Tibial nerve (tissue), 4 donors: ENCODE measurements around the gene URM1. TPM values are rescaled to one million over a fixed set of nuclear protein-coding genes. Genes with fewer than 3 reads are reported as not detected.

ENCODE experiments used
- DNase-seq, 2 donors: peaks; one replicate each; pipeline ENCODE4 v3.0.0-alpha.2; 2019; ENCODE audit warnings: low spot score in 2 of 2
- H3K27ac ChIP-seq, 4 donors: fragments of 200-600 bp; sonication (generic) in 3 of 4; one replicate each; pipeline ENCODE4 v1.5.1; 2017 to 2019; ENCODE audit warnings: mild to moderate bottlenecking in 1 of 4
- H3K27me3 ChIP-seq, 2 donors: fragments of 200-600 bp; sonication (generic) in 1 of 2; one replicate each; pipeline versions ENCODE4 v1.5.1 to v1.6.0; 2017 to 2019
- H3K36me3 ChIP-seq, 3 donors: fragments of 200-600 bp; sonication (generic); one replicate each; pipeline ENCODE4 v1.5.1; 2018 to 2019
- H3K4me1 ChIP-seq, 4 donors: fragments of 200-600 bp; sonication (generic) in 3 of 4; one replicate each; pipeline ENCODE4 v1.5.1; 2017 to 2019
- H3K4me3 ChIP-seq, 4 donors: fragments of 200-600 bp; sonication (generic) in 3 of 4; one replicate each; pipeline ENCODE4 v1.5.1; 2017 to 2019; ENCODE audit warnings: mild to moderate bottlenecking in 1 of 4, moderate library complexity in 1 of 4
- H3K9me3 ChIP-seq, 4 donors: fragments of 200-600 bp; sonication (generic) in 3 of 4; one replicate each; pipeline ENCODE4 v1.5.1; 2017 to 2019
- EP300 ChIP-seq, 2 donors: sonication (generic); formaldehyde crosslinking; IDR thresholded peaks; one replicate each; pipeline ENCODE4 v1.6.1; 2017; ENCODE audit warnings: antibody characterized with exemption in 2 of 2, mild to moderate bottlenecking in 1 of 2
- POLR2A ChIP-seq, 2 donors: fragments of 450-650 bp; IDR thresholded peaks; one replicate each; pipeline ENCODE4 v1.6.1; 2017; ENCODE audit warnings: antibody characterized with exemption in 2 of 2, mild to moderate bottlenecking in 2 of 2, moderate library complexity in 2 of 2
- WGBS, 2 donors: methylation state at CpG; one replicate each; pipeline ENCODE4 v1.1.5; 2018; 5-methylcytosine and 5-hydroxymethylcytosine counted together
- total RNA-seq, 4 donors: library from RNA; depleted of rRNA; stranded (reverse); fragments of >200 nt; gene quantifications; one replicate each; pipeline ENCODE4 v1.1.0, GENCODE V29; 2016
- TF ChIP-seq, protein P1 (sequence below), 5 experiments: fragments of 200-600 bp in 3 of 5; fragments of 450-650 bp in 2 of 5; sonication (generic) in 3 of 5; IDR thresholded peaks; one replicate each; pipeline ENCODE4 v1.5.1; 2016 to 2019; ENCODE audit warnings: antibody characterized with exemption in 5 of 5, mild to moderate bottlenecking in 3 of 5, moderate library complexity in 2 of 5

URM1 gene
- total RNA-seq, 4 donors from 2014 or later: 18.1 to 25.5 (median 23.2) TPM

GRCh38 chr9:128341435-128341849, 29.7 kb upstream of the URM1 start:
- Histone ChIP-seq H3K4me1 (peaks cover 0 to 19% (median 10%) of the 10 kb centered on the region in 4 donors), H3K36me3 (peaks cover 0 to 39% (median 10%) of the 10 kb centered on the region in 3 donors), H3K4me3 (peak overlapping the region; percentile 78 to 92 (median 88)), H3K27ac (peak overlapping the region in 2 of 4 donors; percentile 80 to 82), H3K27me3 (no peaks in the 10 kb centered on the region), H3K9me3 (no peaks in the 10 kb centered on the region)
- TF ChIP-seq, protein P1, sequence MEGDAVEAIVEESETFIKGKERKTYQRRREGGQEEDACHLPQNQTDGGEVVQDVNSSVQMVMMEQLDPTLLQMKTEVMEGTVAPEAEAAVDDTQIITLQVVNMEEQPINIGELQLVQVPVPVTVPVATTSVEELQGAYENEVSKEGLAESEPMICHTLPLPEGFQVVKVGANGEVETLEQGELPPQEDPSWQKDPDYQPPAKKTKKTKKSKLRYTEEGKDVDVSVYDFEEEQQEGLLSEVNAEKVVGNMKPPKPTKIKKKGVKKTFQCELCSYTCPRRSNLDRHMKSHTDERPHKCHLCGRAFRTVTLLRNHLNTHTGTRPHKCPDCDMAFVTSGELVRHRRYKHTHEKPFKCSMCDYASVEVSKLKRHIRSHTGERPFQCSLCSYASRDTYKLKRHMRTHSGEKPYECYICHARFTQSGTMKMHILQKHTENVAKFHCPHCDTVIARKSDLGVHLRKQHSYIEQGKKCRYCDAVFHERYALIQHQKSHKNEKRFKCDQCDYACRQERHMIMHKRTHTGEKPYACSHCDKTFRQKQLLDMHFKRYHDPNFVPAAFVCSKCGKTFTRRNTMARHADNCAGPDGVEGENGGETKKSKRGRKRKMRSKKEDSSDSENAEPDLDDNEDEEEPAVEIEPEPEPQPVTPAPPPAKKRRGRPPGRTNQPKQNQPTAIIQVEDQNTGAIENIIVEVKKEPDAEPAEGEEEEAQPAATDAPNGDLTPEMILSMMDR (IDR thresholded peaks at IDR 0.05): peak; percentile 46 to 63 (median 58)
- TF ChIP-seq EP300 (IDR thresholded peaks at IDR 0.05): no peak
- no peak for TF ChIP-seq POLR2A (IDR thresholded peaks at IDR 0.05)
- DNase-seq: peak in 1 of 2 donors; percentile 65
- 33 to 38% methylated on average over 13 of the region's 13 CpGs for WGBS, 2 donors

DNA sequence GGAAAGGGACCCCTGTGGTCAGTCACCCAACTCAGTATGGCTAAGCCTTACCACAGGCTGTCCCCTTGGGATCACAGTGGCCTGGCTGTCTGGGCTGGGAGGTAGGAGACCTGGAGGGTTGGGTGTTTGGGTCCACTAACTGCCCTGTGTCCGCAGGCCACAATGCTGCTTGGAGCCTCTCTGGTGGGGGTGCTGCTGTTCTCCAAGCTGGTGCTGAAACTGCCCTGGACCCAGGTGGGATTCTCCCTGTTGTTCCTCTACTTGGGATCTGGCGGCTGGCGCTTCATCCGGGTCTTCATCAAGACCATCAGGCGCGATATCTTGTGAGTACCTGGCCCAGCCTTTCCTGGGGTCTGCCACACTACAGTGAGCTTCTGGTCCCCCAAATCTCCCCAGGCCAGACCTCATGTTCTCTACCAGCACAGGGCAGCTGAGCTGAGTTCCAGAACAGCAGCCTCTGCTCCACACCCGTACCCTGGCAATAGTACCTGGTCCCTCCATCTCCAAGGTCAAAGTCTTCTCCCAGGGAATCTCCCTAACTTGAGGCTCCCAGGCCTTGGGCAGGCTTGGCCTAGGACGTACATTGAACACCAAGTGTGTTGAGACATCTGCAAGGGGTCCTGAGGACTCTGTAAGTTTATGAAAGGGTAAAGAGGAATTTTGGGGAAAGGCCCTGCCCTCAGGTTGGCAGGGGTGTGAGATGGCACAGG, 28.0 kb upstream of the URM1 start:
- Histone ChIP-seq H3K9me3 (no peaks in the 10 kb centered on the region), H3K4me1 (peaks cover 0 to 19% (median 10%) of the 10 kb centered on the region in 4 donors), H3K36me3 (peaks cover 0 to 55% (median 13%) of the 10 kb centered on the region in 3 donors), H3K4me3 (no peak overlapping the region), H3K27me3 (no peaks in the 10 kb centered on the region), H3K27ac (no peak overlapping the region)
- no peak for DNase-seq
- TF ChIP-seq EP300 (IDR thresholded peaks at IDR 0.05): no peak
- 95% methylated on average over 7 to 8 of the region's 8 CpGs for WGBS, 2 donors

DNA sequence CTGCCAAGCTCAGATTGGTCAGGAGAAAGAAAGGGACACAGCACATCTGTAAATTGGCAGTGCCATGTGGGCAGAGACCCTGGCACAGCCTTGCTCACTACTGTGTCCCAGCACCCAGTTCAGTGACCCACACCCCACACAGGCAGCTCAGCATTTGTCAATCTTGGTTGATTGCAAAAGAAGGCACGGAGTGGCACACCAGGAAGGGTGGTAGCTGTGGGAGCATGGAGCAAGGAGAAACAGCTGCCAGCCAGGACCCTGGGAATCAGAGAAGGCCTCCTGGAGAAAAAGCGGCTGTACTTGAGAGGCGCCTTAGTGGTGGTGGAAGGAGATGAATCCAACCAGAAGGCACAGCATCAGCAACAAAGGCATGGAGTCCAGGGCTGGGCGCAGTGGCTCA, 27.3 kb upstream of the URM1 start:
- 93 to 98% methylated on average over 4 of the region's 4 CpGs for WGBS, 2 donors
- H3K27me3 ChIP-seq: no peaks in the 10 kb centered on the region
- TF ChIP-seq POLR2A (IDR thresholded peaks at IDR 0.05) (no peak), EP300 (IDR thresholded peaks at IDR 0.05) (no peak)
- TF ChIP-seq, protein P1 (IDR thresholded peaks at IDR 0.05): no peak

DNA sequence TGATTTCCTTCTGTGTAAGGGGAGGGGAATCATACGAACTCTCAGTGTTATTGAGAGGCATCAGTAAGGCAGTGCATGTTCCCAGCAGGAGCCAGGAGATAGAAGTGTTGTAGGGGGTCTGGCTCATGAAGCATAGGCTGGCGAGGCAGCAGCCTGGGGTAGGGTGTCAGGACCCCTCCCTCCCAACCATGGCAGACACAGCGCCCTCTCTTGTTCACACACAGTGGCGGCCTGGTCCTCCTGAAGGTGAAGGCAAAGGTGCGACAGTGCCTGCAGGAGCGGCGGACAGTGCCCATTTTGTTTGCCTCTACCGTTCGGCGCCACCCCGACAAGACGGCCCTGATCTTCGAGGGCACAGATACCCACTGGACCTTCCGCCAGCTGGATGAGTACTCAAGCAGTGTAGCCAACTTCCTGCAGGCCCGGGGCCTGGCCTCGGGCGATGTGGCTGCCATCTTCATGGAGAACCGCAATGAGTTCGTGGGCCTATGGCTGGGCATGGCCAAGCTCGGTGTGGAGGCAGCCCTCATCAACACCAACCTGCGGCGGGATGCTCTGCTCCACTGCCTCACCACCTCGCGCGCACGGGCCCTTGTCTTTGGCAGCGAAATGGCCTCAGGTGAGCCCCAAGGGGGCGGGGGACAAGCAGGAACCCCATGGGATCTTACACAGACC, 26.1 kb upstream of the URM1 start:
- H3K4me3 ChIP-seq: no peak overlapping the region
- peaks cover 0 to 14% (median 6%) of the 10 kb centered on the region in 4 donors for H3K4me1 ChIP-seq
- DNase-seq: no peak
- 92 to 94% methylated on average over 27 to 28 of the region's 28 CpGs for WGBS, 2 donors
- H3K27me3 ChIP-seq: no peaks in the 10 kb centered on the region
- H3K9me3 ChIP-seq: no peaks in the 10 kb centered on the region
- TF ChIP-seq, protein P1 (IDR thresholded peaks at IDR 0.05): no peak
- TF ChIP-seq POLR2A (IDR thresholded peaks at IDR 0.05) (no peak), EP300 (IDR thresholded peaks at IDR 0.05) (no peak)
- H3K27ac ChIP-seq: no peak overlapping the region
- H3K36me3 ChIP-seq: peaks cover 0 to 75% (median 26%) of the 10 kb centered on the region in 3 donors

More for the DNA sequence above, 27.3 kb upstream of the URM1 start:
- Histone ChIP-seq H3K27ac (no peak overlapping the region), H3K36me3 (peaks cover 0 to 63% (median 20%) of the 10 kb centered on the region in 3 donors), H3K9me3 (no peaks in the 10 kb centered on the region), H3K4me3 (no peak overlapping the region), H3K4me1 (peaks cover 0 to 19% (median 10%) of the 10 kb centered on the region in 4 donors)
- DNase-seq: no peak

- peaks cover 0 to 94% (median 30%) of the 10 kb centered on the region in 3 donors for H3K36me3 ChIP-seq
- 80 to 86% methylated on average over 2 of the region's 2 CpGs for WGBS, 2 donors
Measured at GRCh38 chr9:128349125-128349524, 22.0 kb upstream of the URM1 start.

More at GRCh38 chr9:128349125-128349524, 22.0 kb upstream of the URM1 start:
- Histone ChIP-seq H3K4me1 (no peaks in the 10 kb centered on the region), H3K9me3 (no peaks in the 10 kb centered on the region), H3K27ac (no peak overlapping the region), H3K4me3 (no peak overlapping the region), H3K27me3 (no peaks in the 10 kb centered on the region)
- DNase-seq: no peak
- TF ChIP-seq, protein P1 (IDR thresholded peaks at IDR 0.05): no peak
- no peak for TF ChIP-seq POLR2A (IDR thresholded peaks at IDR 0.05)
- no peak for TF ChIP-seq EP300 (IDR thresholded peaks at IDR 0.05)
